C4-2B (cell line): ENCODE measurements around the gene PLEKHH3.

Source experiments
- ZFX ChIP-seq: fragments of 450-650 bp; IDR thresholded peaks from 2 replicates; pipeline ENCODE4 v1.6.1; 2017
- TF ChIP-seq, protein P1 (sequence below): fragments of 450-650 bp; conservative IDR thresholded peaks from 2 replicates; pipeline ENCODE4 v1.5.1; 2017; ENCODE audit warnings: mild to moderate bottlenecking

DNA sequence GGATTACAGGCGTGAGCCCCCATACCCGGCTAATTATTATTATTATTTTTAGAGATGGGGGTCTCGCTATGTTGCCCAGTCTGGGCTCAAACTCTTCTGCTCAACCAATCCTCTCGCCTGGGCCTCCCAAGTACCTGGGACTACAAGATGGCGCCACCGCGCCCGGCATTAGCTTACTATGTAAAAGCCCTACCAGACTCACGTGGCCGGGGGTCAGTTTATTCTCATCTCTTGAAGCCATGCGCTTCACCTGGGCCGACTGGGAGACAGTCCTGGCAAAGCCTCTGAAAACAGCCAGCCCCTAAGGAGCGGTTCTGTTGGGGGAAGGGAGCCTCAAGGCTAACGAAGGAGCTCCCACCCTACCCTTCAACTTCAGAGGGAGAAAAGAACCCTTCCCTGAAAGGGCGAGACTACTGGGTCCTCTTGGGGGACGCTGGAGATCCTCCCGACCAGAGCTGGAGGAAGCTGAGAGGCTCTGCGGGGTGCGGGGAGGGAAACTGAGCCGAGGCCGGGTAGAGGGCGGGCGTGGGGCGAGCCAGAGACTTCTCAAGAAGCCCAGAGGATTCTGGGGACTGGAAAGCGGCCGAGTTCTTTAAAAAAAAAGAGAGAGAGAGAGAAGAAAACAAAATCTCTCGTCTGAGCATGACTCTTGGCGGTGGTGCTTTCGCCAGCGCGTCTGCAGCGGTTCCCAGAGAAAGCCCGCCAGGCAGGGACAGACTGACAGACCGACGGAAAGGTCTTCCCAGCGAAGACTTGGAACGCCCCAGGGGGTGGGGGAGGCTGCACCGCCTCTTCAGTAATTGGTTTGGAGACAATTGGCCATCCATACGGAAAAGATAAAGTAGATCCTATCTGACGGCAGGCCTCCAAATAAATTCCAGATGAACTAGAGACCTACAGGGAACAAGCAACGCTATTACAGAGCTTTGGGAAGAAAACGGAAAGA is 23.3 kb downstream of the PLEKHH3 start:
- TF ChIP-seq, protein P1, sequence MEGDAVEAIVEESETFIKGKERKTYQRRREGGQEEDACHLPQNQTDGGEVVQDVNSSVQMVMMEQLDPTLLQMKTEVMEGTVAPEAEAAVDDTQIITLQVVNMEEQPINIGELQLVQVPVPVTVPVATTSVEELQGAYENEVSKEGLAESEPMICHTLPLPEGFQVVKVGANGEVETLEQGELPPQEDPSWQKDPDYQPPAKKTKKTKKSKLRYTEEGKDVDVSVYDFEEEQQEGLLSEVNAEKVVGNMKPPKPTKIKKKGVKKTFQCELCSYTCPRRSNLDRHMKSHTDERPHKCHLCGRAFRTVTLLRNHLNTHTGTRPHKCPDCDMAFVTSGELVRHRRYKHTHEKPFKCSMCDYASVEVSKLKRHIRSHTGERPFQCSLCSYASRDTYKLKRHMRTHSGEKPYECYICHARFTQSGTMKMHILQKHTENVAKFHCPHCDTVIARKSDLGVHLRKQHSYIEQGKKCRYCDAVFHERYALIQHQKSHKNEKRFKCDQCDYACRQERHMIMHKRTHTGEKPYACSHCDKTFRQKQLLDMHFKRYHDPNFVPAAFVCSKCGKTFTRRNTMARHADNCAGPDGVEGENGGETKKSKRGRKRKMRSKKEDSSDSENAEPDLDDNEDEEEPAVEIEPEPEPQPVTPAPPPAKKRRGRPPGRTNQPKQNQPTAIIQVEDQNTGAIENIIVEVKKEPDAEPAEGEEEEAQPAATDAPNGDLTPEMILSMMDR, result no peak
- no peak for TF ChIP-seq ZFX
